Body of pancreas (tissue), 4 donors: ENCODE data around the gene RIMBP3C.

Experiments used
- CTCF ChIP-seq, 7 experiments: fragments of 450-650 bp in 4 of 7; fragments of 200-600 bp in 3 of 7; sonication (generic) in 3 of 7; IDR thresholded peaks; one replicate each; pipeline ENCODE4 v1.5.1; 2016 to 2019; ENCODE audit warnings: antibody characterized with exemption in 7 of 7
- POLR2A ChIP-seq, 3 donors: fragments of 450-650 bp; IDR thresholded peaks; one replicate each; pipeline ENCODE4 v1.6.1; 2016; ENCODE audit warnings: antibody characterized with exemption in 3 of 3, mild to moderate bottlenecking in 2 of 3

GRCh38 chr22:21579474-21579851 lies 28.2 kb upstream of the RIMBP3C start:
- TF ChIP-seq CTCF (IDR thresholded peaks at IDR 0.05): no peak
- no peak for TF ChIP-seq POLR2A (IDR thresholded peaks at IDR 0.05)
